Gastroesophageal sphincter (tissue), 3 donors: ENCODE results near the gene SDSL.

ENCODE experiments used
- CTCF ChIP-seq, 4 experiments: fragments of 200-600 bp in 2 of 4; fragments of 450-650 bp in 2 of 4; sonication (generic) in 1 of 4; IDR thresholded peaks; one replicate each; pipeline ENCODE4 v1.5.1; 2017 to 2019; ENCODE audit warnings: antibody characterized with exemption in 4 of 4, mild to moderate bottlenecking in 2 of 4, moderate library complexity in 2 of 4
- POLR2A ChIP-seq, 2 donors: fragments of 450-650 bp; IDR thresholded peaks; one replicate each; pipeline ENCODE4 v1.6.1; 2017; ENCODE audit warnings: antibody characterized with exemption in 2 of 2, mild to moderate bottlenecking in 2 of 2, moderate library complexity in 1 of 2
- POLR2AphosphoS5 ChIP-seq: sonication (generic); formaldehyde crosslinking; IDR thresholded peaks from one replicate; pipeline ENCODE4 v1.6.1; 2017; ENCODE audit warnings: antibody characterized with exemption

- TF ChIP-seq POLR2AphosphoS5 (no peak), CTCF (IDR thresholded peaks at IDR 0.05) (no peak), POLR2A (IDR thresholded peaks at IDR 0.05) (no peak)
Observed at GRCh38 chr12:113378291-113378690, 43.9 kb upstream of the SDSL start.
